Measurements from ENCODE around the gene RAD51B. TPM values are rescaled to one million over a fixed set of nuclear protein-coding genes. Genes with fewer than 3 reads are reported as not detected.

Gene RAD51B
- total and polyA plus RNA-seq, 2 of the 13 experiments (the other 11 are each of a cell fraction or from before 2014, with no cell fraction given) = 7.0 to 9.5 TPM

GRCh38 chr14:68564826-68565759, 745.5 kb downstream of the RAD51B start (continued):
- TF ChIP-seq, protein P1, sequence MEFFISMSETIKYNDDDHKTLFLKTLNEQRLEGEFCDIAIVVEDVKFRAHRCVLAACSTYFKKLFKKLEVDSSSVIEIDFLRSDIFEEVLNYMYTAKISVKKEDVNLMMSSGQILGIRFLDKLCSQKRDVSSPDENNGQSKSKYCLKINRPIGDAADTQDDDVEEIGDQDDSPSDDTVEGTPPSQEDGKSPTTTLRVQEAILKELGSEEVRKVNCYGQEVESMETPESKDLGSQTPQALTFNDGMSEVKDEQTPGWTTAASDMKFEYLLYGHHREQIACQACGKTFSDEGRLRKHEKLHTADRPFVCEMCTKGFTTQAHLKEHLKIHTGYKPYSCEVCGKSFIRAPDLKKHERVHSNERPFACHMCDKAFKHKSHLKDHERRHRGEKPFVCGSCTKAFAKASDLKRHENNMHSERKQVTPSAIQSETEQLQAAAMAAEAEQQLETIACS (CRISPR knock-in tag; IDR thresholded peaks at IDR 0.05) = no peak

- no peaks in the 10 kb centered on the region for H3K79me2 ChIP-seq (ENCODE audit: insufficient read depth, low read length)
- no TSS peak for BruUV-seq (replicated peaks)
- H3K4me2 ChIP-seq (ENCODE audit: low read depth, low read length) = peak overlapping the region; percentile 32; the same call in 1 of the 2 replicates
- intact Hi-C loops (cut with micrococcal nuclease; ENCODE audit: unreplicated experiment) (loop anchor here (5.0 to 10.0 kb wide), 2 partner anchors 101 to 459 kb away; no protein-coding TSS in a partner anchor), in situ Hi-C loops (cut with HindIII; ENCODE audit: extremely low pct_ligation_motif_present, low pct_unique_long_range_greater_than_20kb) (no loop called here)
- H3K27ac ChIP-seq (ENCODE audit: extremely low read length, insufficient read depth, low read length) = no peak overlapping the region
- H3K4me1 ChIP-seq (ENCODE audit: insufficient read depth, low read length) = peaks cover 95% of the 10 kb centered on the region
- no peak overlapping the region for H3K9ac ChIP-seq (ENCODE audit: insufficient read depth, low read depth, low read length)
- H4K20me1 ChIP-seq (ENCODE audit: insufficient read depth, low read length) = no peaks in the 10 kb centered on the region
- CTCF ChIA-PET (ENCODE audit: low intra/inter-chr PET ratio, low total read pairs) = no interaction called here
- no peaks in the 10 kb centered on the region for H3K27me3 ChIP-seq (ENCODE audit: control insufficient read depth in 1 of 2, insufficient read depth in 2 of 2, low read length in 2 of 2)
- H3K4me3 ChIP-seq (replicated peaks in 1 of 3; ENCODE audit: insufficient read depth in 1 of 3, low read depth in 2 of 3, low read length in 3 of 3) = no peak overlapping the region; a peak in 1 of 6 replicates
- no peak for ATAC-seq
- no peak overlapping the region for H2AFZ ChIP-seq (ENCODE audit: low read length)
- H3K9me3 ChIP-seq (ENCODE audit: low read length) = 0 out of 2 replicates have a peak, but pooled peaks cover under 1% of the 10 kb centered on the region
- POLR2A ChIA-PET = interaction anchor here (1.1 to 1.9 kb wide), 5 partner anchors 10 to 222 kb away, joined by 3 to 6 read pairs (median 3); no protein-coding TSS in a partner anchor
- no peaks in the 10 kb centered on the region for H3K36me3 ChIP-seq (replicated peaks in 1 of 2; ENCODE audit: control insufficient read depth in 1 of 2, insufficient read depth in 2 of 2, low read length in 2 of 2)
- peak; percentile 71 for FAIRE-seq
- DNase-seq (ENCODE audit: low spot score) = peak; percentile 27
- 32% methylated on average over 2 of the region's 2 CpGs for WGBS (ENCODE audit: low lambda C conversion rate)
- TF ChIP-seq CREB1 (IDR thresholded peaks at IDR 0.05) (no peak), CREB1 (CRISPR knock-in tag; IDR thresholded peaks at IDR 0.05) (no peak), RFXAP (CRISPR knock-in tag; IDR thresholded peaks at IDR 0.05; ENCODE audit: borderline replicate concordance) (no peak), ZNF557 (CRISPR knock-in tag; IDR thresholded peaks at IDR 0.05) (no peak), ZNF687 (CRISPR knock-in tag; IDR thresholded peaks at IDR 0.05) (no peak), TBX3 (IDR thresholded peaks at IDR 0.05; ENCODE audit: borderline replicate concordance) (no peak), ZNF432 (CRISPR knock-in tag; IDR thresholded peaks at IDR 0.05; ENCODE audit: borderline replicate concordance) (no peak), TERF1 (CRISPR knock-in tag; IDR thresholded peaks at IDR 0.05) (no peak), GATA4 (IDR thresholded peaks at IDR 0.05; ENCODE audit: borderline replicate concordance, low read depth) (no peak), CEBPG (CRISPR knock-in tag; IDR thresholded peaks at IDR 0.05) (no peak)
- TF ChIP-seq, protein P2, sequence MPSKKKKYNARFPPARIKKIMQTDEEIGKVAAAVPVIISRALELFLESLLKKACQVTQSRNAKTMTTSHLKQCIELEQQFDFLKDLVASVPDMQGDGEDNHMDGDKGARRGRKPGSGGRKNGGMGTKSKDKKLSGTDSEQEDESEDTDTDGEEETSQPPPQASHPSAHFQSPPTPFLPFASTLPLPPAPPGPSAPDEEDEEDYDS (CRISPR knock-in tag; IDR thresholded peaks at IDR 0.05) = no peak
- TF ChIP-seq, protein P3, sequence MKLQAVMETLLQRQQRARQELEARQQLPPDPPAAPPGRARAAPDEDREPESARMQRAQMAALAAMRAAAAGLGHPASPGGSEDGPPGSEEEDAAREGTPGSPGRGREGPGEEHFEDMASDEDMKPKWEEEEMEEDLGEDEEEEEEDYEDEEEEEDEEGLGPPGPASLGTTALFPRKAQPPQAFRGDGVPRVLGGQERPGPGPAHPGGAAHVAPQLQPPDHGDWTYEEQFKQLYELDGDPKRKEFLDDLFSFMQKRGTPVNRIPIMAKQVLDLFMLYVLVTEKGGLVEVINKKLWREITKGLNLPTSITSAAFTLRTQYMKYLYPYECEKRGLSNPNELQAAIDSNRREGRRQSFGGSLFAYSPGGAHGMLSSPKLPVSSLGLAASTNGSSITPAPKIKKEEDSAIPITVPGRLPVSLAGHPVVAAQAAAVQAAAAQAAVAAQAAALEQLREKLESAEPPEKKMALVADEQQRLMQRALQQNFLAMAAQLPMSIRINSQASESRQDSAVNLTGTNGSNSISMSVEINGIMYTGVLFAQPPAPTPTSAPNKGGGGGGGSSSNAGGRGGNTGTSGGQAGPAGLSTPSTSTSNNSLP (IDR thresholded peaks at IDR 0.05; ENCODE audit: low read depth, low read length) = no peak
Measured at GRCh38 chr14:68566075-68566474, 746.5 kb downstream of the RAD51B start.

All from HepG2 (cell line).